ENCODE data around the gene THOC3.
"Not testable (repeated sequence)": the region's sequence is repeated elsewhere in the genome, so short reads cannot be mapped to it uniquely, and the experiment has no call there.

The THOC3 gene, protein sequence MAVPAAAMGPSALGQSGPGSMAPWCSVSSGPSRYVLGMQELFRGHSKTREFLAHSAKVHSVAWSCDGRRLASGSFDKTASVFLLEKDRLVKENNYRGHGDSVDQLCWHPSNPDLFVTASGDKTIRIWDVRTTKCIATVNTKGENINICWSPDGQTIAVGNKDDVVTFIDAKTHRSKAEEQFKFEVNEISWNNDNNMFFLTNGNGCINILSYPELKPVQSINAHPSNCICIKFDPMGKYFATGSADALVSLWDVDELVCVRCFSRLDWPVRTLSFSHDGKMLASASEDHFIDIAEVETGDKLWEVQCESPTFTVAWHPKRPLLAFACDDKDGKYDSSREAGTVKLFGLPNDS

GRCh38 chr5:175967471-175968372, at the start of gene THOC3:
THOC3 (minus strand) TSS chr5:175968315; CDS start chr5:175968208, 107 bp downstream.
- peak; percentile 77 for DNase-seq

GRCh38 chr5:176017324-176017723, 49.2 kb upstream of the THOC3 start:
- DNase-seq = not testable (repeated sequence)

DNA sequence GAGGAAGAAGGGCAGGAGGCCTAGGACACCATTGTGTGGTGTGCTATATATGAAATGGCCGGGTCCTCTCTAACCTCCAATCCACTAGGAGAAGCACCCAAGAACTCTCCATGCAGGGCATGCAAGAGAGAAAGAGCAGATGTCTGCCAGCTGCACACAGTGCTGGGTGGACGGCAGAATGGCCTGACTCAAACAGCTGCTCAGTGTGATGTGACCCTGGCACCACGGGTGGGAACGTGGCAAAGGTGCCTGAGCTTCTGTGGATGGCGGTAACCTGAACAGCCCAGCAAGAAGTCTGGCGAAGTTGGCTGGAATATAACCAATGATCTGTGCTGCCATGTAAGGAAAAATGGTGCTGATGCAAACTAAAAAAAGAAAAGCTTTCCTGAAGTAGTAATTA, 46.2 kb upstream of the THOC3 start:
- not testable (repeated sequence) for DNase-seq

- DNase-seq = not testable (repeated sequence)
Measured at GRCh38 chr5:176011088-176011487, 43.0 kb upstream of the THOC3 start.

DNA sequence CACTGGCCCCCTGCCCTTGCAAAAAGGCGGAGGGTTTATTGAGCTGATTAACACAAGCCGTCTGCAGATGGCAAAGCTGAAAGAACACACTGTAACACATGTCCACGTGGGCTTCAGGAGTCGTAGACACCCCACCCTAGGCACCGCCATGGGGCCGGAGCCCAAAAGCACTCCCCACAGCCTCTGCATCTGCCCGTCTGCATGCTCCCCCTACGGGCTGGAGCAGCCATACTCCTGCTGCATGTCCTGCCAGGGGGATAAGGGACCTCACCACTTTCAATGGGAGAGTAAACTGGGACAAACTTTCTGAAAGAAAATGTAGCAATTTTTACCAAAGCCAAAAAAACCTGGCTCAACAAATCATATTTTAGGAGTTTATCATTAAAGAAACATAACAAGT, 42.1 kb upstream of the THOC3 start:
- not testable (repeated sequence) for DNase-seq

DNA sequence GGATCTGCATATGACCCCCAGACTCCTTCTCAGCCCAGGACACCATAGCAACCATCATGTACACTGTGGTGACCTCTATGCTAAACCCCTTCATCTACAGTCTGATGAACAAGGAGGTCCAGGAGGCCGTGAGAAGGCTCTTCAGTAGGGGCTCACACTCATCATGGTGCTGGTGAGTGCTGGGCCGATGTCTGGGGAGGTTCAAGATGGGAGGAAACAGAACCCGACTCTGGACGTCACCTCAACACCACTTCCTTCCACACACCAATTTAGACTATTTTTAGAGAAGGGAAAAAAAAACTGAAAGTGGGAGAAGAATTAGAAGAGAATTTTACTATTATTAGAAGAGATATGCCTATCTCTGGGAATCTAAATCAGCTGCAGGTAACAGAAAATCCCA, 39.1 kb upstream of the THOC3 start:
- DNase-seq = not testable (repeated sequence)

- DNase-seq = not testable (repeated sequence)
Measured at GRCh38 chr5:176006819-176007218, 38.7 kb upstream of the THOC3 start.

- DNase-seq = not testable (repeated sequence)
Measured at GRCh38 chr5:175997979-175998378, 29.9 kb upstream of the THOC3 start.

DNA sequence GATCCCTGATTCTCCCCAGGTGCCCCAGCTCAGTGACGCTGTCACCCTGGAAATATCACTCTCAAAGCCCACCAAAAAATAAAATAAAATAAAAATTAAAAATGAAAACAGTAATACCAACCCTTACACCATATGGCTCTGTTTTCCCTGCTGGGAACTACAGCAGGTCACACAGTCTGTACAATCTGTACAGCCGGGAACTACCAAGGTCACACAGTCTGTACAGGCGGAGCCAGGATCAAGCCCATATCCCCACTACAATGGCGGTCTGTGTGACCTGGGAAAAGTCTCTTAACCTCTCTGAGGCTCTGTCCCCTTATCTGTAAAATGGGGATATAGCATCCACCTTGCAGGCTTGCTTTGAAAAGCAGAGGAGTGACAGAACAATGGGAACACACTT, 29.4 kb upstream of the THOC3 start:
- not testable (repeated sequence) for DNase-seq

- not testable (repeated sequence) for DNase-seq
Measured at GRCh38 chr5:175996791-175997190, 28.7 kb upstream of the THOC3 start.

DNA sequence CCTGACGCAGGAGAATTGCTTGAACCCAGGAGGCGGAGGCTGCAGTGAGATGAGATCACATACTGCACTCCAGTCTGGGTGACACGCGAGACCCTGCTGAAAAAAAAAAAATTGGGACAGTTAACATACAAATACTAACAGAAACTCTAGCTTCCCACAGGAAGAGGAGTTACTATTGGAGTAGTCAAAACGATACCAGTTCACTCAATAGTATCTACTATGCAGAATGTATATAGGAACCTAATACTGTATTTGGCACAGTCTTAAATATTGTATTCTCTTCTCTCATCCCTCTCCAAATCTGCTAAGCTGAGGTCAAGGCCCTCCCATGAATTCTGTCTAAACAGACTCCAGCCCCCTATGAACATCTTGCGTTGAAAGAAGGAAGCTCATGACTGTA, 27.4 kb upstream of the THOC3 start:
- DNase-seq = not testable (repeated sequence)

- not testable (repeated sequence) for DNase-seq
Measured at GRCh38 chr5:175979371-175979995, 11.4 kb upstream of the THOC3 start.

GRCh38 chr5:175968381-175968780, 266 bp upstream of the THOC3 start:
- DNase-seq = not testable (repeated sequence)

- not testable (repeated sequence) for DNase-seq
Measured at GRCh38 chr5:175962329-175962728, 5.8 kb downstream of the THOC3 start.

DNA sequence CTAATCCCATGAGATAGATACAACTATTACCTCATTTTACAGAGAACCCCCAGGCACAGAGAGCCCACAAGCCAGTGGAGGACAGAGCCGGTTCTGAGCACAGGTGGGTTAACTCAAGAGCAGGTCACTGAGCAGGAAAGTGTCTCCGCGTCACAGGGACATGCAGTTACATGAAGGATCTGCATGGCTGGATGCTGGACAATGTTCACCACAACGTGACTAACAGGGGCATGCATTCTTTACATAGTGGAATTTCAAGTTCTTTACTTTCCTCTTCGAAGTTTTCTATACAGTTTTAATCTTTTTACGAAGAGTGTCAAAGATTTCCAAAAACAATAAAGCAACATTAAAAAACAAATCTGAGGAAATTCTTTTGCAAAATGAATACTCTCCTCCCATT, 7.9 kb downstream of the THOC3 start:
- DNase-seq = not testable (repeated sequence)

- not testable (repeated sequence) for DNase-seq
Measured at GRCh38 chr5:175958515-175958914, 9.6 kb downstream of the THOC3 start.

- DNase-seq = not testable (repeated sequence)
Measured at GRCh38 chr5:175954107-175954506, 14.0 kb downstream of the THOC3 start.

GRCh38 chr5:175952810-175953209, 15.3 kb downstream of the THOC3 start:
- not testable (repeated sequence) for DNase-seq

DNA sequence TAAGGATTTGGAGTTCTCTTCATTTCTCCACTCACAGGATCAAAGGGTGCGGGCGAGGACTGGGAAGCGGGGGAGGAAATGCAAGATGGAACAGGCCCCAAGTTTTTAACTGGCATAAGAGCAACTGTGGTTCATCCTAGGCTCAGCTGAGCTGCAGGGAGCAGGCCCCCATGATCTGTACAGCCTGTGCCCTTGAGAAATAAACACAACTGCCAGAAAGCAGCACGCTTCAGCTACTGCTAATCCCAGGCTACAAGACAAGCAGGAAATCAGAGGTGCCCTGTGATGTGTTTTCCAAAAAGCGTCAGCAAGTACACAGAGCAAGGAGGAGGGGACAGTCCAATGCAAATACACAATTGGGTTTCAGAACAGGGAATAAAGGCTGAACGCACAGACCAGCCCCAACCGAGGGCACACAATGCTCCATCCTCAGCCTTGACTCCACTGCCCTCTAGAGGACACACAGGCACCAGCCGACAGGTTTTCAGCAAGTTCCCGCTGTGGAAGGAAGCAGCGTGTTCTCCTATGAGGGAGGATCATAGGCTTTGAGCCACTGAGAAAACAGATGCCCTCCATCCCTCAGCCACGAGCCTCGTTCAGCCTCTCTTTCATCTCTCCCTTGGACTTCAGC, 16.7 kb downstream of the THOC3 start:
- peak; percentile 11 for DNase-seq

DNA sequence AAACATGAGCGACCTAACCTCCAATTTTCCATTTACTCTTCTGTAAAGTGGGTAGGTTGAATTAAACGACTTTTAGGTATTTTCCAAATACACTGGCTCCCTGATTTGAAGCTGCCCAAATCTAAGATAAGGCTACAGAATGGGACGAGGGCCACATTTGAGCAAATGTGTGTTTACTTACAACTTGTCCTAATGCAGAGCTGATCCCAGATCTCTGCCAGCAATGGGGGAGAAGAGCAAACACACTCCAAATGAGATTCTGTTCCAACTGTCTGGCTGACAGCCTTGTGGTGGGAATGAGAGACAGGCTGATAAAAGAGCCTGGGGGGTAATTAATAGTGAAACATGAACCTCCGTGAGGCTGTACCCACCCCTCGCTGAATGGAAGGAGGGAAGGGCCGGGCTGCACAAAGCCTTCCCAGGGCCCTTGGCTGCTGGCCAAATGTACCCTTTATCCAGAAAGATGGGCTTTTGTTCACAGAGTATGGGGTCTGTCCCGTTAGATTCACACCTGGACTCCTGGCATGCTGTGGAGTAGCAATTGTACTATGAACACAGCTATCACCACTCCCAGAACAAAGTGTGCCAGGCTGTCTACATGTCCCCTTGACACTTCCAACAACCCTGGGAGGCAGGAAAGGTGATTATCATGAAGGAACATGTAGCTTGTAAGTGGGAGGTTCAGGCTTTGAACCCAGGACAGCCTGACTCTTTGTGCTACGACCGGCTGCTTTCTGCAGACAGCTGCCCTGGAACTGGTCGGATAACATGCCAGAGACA, 19.6 kb downstream of the THOC3 start:
- DNase-seq = not testable (repeated sequence)

- not testable (repeated sequence) for DNase-seq
Measured at GRCh38 chr5:175943253-175943652, 24.9 kb downstream of the THOC3 start.

DNA sequence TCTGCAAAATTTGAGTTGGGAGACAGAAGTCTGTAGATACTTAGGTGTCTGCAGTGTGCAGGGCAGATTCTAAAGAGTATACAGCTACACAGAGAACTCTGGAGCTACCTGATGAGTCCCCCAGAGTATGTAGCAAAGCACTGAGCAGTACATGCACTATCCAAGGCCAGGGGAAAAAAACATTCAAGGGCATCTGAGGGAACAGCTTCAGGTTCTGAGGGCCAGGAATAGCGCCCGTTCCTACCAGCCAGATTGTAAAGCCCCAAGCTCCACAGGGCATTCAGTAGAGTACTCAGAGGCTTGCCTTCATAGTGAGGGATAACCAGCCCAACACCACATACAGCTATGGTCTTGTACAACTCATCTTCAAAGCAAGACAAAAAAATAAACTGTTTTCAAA, 27.5 kb downstream of the THOC3 start:
- DNase-seq = not testable (repeated sequence)

Data from activated CD4-positive, alpha-beta T cell treated with anti-CD3 and anti-CD28 coated beads for 48 hours (primary cell).